Stimulated activated CD8-positive, alpha-beta memory T cell treated with anti-CD3 and anti-CD28 coated beads, Interleukin-4, amount 100 ng/mL, for 48 hours (primary cell): ENCODE measurements around the gene RIMS4.

Experiments used
- DNase-seq: peaks from one replicate; pipeline ENCODE4 v3.0.0-alpha.2; 2020

The RIMS4 gene

GRCh38 chr20:44738813-44739477 is 71.4 kb downstream of the RIMS4 start:
- peak; percentile 54 for DNase-seq

GRCh38 chr20:44737116-44737515 is 73.2 kb downstream of the RIMS4 start:
- no peak for DNase-seq

DNA sequence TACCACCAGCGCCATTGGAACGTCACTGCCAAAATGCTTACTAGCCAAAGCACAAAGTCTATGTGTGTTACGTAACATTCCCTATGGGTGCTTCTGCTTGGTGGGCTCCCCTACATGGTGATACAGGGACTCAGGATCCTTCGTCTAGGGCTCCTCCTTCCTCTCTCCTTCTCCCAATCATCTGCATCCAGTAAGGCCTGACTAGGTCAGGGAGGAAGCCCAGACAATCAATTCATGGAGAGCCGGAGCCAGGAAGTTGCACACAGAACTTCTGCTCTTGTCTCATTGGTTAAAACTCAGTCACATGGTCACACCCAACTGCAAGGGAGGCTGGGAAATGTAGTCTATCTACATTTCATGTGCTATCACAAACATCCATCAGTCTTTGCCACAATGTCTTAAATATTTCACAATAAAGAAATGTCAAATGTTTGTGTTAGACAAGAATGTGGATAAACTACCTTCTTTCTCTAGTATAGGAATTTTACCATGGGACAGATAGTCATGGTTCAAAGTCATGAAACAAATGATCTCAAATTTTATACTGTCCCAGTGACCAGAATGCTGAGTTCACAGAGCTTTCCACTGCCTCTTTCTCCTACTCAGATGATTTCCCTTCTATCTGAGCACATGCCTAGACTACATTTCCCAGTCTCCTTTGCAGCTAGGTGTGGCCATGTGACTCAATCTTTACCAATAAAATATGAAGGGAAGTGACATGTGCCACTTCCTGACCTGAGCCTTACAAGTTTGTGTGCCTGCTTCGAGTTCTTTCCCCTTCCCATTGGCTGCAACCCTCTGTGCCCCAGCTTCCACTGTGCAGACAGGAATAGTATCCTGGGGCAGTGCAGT is 74.0 kb downstream of the RIMS4 start:
- DNase-seq, result no peak

DNA sequence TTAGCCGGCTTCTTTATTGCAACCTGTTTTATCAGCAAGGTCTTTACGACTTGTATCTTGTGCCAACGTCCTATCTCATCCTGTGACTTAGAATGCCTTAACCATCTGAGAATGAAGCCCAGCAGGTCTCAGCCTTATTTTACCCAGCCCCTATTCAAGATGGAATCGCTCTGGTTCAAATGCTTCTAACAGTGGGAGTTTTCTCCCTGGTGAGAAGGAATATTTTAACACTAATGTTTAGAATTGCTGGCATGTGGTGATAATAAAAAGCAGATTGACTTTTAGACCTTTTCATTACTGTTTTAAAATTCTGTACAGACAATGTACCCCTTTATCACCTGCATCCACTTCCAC is 74.6 kb downstream of the RIMS4 start:
- DNase-seq, result no peak

GRCh38 chr20:44734938-44735337 is 75.4 kb downstream of the RIMS4 start:
- DNase-seq, result no peak

DNA sequence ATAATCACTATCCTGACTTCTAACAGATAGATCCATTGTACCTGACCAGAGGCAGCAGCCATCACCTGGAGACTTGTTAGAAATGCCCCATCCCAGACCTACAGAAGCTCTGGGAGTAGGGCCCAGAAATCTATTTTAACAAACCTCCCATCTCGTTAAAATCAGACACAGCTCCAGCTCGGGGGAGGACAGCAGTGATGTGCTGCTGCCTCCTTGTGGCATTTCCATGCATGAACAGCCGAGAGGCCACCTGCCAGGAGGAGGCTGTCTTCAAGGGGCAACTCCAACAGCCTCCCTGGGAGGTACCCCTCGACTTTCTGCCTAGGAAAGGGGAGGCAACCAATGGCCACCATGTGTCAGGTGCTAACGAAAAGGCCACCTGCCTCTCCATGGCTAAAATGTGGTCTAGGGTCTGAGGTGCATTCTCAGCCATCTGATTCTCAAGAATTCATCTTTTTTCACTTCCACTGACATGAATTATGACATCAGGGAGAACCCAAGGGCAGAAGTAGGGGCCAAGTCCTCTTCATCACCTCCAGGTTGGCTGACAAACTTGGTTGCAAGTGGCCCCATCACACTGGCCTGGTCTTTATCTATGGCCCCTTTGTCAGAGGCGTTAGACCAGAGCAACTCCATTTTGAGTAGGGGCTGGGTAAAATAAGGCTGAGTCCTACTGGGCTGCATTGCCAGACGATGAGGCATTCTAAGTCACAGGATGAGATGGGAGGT is 76.8 kb downstream of the RIMS4 start:
- DNase-seq, result peak; percentile 75

DNA sequence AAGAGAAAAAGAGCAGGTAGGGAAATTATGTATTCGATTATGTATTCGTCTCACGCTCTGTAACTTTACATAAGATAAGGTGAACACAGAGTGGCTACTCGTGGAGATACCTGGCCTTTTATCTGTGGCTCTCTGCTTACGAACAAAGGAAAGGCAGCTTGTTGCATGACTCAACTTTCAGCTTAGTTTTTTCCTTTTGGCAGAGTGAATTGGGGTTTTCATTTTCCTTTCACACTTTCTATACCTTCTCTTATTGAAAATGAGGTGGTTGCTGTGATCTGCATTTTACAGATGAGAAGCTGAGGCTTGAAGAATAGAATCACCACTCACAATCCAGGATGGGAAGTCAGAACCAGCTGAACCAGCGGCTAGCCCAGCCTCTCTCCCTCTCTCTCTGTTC is 78.0 kb downstream of the RIMS4 start:
- no peak for DNase-seq

DNA sequence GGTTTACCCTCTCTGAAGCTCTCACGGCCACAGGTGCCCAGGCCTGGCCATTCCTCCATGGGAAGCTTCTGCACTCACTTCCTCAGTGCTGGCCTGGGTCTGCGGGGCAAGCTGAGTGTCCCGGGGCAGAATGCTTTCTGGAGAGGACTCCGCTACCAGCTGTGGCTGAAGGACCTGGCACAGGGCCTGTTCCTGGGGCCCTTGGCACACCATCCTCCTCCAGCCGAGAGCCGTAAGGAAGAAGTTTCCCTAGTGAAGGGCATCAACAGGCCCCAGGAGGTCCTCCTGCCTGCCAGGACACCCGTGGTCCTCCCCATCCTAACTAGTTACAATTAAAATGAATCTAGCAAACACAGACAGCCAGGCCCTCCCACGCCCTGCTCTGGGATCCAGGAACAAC is 78.7 kb downstream of the RIMS4 start:
- DNase-seq, result no peak

DNA sequence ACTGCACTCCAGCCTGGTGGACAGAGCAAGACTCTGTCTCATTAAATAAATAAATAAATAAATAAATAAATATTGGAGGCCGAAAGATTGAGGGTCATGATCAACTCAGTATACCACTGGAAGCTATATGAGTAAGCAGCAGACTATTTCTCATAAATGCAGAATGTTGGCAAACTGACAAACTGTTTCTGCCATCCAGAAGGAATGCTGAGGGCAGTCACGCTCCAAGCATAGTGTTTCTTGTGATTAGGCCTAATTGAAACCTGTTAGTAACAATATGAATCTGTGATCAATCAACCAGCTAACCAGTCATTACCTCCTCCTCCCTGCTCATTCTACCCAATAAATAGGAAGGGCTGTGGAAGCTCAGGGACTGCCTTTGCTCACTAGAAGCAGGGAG is 79.9 kb downstream of the RIMS4 start:
- no peak for DNase-seq

DNA sequence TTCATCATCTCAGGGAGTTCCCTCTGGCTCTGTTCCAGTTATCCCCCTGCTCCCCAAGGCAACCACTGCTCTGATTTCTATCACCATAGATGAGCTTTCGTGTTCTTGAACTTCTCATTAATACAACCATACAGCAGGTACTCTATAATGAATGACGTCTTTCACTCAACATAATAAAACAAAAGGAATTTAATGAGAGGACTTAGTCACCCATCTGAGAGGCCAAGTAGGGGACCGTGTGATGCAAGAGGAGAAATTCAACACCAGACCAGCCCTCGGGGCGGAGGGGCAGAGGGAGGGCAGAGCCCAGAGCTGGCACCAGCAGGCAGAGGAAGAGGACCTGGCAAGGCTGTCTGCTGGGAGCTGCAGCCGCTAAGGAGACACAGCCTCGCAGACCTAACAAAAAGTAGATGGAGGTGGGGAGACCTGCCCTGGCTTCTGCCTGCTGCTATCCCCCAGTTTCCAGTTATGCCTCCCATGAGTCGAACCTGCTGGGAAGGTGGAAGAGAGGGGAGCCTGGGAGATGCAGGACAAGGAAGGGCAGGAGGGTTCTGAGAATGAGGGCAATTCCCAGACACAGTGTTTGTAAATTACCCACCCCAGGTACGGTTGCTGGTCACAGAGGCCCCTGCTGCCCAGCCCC is 81.4 kb downstream of the RIMS4 start:
- DNase-seq, result no peak

GRCh38 chr20:44727651-44728050 is 82.7 kb downstream of the RIMS4 start:
- no peak for DNase-seq

- DNase-seq, result no peak
Observed at GRCh38 chr20:44727039-44727438, 83.3 kb downstream of the RIMS4 start.

GRCh38 chr20:44725837-44726236 is 84.5 kb downstream of the RIMS4 start:
- no peak for DNase-seq

DNA sequence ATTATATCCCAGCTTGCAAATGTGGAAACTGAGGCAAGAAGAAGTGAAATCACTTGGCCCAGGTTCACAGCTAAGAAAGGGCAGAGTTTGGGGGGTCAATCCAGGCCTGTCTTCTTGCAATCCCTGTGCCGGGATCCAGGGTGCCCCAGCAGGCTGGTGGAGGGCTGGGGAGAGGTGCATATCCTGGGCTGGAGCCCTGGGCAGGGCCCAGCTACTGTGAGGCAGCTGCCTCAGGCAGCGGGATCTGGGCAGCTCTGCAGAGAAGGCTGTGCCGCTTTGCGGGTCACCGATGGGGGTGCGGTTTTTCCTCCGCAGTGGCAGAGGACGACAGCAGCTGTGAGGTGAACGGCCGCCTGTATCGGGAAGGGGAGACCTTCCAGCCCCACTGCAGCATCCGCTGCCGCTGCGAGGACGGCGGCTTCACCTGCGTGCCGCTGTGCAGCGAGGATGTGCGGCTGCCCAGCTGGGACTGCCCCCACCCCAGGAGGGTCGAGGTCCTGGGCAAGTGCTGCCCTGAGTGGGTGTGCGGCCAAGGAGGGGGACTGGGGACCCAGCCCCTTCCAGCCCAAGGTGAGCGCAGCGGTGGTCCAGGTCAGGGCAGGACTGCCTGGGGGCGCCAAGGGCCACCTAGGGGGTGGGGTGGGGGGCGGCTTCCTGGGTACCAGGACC is 85.8 kb downstream of the RIMS4 start:
- no peak for DNase-seq

GRCh38 chr20:44723798-44724362 is 86.5 kb downstream of the RIMS4 start:
- DNase-seq, result no peak

DNA sequence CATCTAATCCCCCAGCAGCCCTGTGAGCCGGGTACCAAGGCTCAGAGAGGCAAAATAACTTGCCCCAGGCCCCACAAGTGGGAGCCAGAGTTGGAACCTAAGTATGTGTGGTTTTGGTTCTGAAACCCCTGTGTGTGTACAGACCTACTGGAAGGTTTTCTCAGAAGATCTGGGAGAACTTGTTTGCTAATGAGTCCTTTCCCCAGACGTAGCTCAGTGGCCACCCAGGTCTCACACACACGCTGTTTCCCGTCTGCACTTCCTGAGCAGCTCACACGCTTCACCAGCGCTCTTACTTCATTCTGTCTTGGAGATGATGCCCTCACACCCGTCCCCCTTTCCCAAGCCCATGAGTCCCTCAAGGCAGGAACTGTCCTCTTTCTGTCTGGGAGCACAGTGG is 87.0 kb downstream of the RIMS4 start:
- no peak for DNase-seq

GRCh38 chr20:44722990-44723389 is 87.4 kb downstream of the RIMS4 start:
- no peak for DNase-seq

DNA sequence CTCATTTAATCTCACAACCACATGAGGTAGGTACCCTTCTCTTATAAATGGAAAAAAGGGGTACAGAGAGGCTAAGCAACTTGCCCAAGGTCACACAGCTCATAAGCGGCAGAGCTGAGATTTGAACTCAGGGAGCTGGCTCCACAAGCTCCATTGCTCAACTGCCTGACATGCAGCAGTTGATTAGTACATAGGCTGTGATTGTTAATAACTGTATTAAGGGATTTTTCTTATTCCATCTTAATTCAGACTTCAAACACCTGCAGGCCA is 88.6 kb downstream of the RIMS4 start:
- no peak for DNase-seq

DNA sequence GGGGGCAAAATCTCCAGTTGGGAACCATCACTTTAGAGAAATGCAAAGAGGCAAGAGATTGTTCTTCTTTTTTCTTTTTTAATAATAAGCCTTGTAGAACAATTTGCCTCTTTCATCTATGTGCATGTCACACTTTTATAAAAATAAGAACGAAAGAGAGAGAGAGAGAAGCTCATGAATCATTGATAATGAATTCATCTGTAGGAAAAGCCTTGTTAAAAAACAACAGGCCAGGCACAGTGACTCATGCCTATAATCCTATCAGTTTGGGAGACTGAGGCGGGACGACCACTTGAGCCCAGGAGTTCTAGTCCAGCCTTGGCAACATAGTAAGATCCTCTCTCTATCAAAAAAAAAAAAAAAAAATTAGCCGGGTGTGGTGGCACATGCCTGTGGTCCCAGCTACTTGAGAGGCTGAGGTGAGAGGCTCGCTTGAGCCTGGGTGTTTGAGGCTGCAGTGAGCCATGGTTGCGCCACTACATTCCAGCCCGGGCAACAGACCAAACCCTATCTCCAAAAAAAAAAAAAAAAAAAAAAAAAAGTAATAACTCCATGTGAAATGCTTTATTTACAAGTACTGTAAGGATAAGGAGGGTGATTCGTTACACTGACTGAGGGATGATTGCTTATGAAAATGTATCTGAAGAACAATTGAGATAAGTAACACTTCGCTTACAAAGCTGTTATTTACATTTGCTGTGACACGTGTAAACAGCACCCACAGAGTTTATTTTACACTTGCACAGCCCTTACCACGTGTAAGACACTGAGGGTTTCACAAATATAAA is 89.2 kb downstream of the RIMS4 start:
- no peak for DNase-seq

DNA sequence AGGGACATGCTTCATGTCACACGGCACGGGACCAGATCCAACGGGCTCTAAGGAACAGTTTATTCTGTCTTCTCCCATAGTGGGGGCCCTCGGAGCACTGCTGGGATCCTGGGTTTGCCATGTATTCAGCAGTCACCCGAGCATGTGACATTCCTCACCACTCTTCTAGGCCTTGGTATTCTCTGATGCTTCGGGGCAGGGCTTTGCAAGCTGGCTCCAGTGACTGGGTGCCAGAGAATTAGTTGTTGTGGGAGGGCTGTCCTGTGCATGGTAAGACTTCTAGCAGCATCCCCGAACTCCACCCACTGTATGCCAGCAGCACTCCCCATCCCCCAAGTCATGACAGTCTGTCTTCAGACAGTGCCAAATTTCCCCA is 89.7 kb downstream of the RIMS4 start:
- DNase-seq, result no peak

- DNase-seq, result no peak
Observed at GRCh38 chr20:44719841-44720240, 90.5 kb downstream of the RIMS4 start.

- no peak for DNase-seq
Observed at GRCh38 chr20:44717986-44718385, 92.4 kb downstream of the RIMS4 start.
